ENCODE results near the gene HEMGN. TPM values are rescaled to one million over a fixed set of nuclear protein-coding genes. Genes with fewer than 3 reads are reported as not detected.

HEMGN gene
- total RNA-seq, 1 donor from 2014 or later, result 3.0 TPM

- intact Hi-C loops (cut with micrococcal nuclease), result loop anchor here (5.0 kb wide), 1 partner anchor 48 kb away; the partner anchor contains the start of gene ANP32B
Observed at GRCh38 chr9:97934321-97935115, 3.5 kb downstream of the HEMGN start.

GRCh38 chr9:97933297-97933998 lies 4.5 kb downstream of the HEMGN start:
- intact Hi-C loops (cut with micrococcal nuclease), result no loop called here

- intact Hi-C loops (cut with micrococcal nuclease), result loop anchor here (1.0 kb wide), 1 partner anchor 7 kb away; the partner anchor contains the start of gene HEMGN
Observed at GRCh38 chr9:97930972-97931371, 7.0 kb downstream of the HEMGN start.

GRCh38 chr9:97928986-97929604 lies 8.9 kb downstream of the HEMGN start:
- intact Hi-C loops (cut with micrococcal nuclease), result loop anchor here (10.0 kb wide), 1 partner anchor 866 kb away; the partner anchor contains the start of gene ANKS6

GRCh38 chr9:97925497-97926334 lies 12.3 kb downstream of the HEMGN start:
- intact Hi-C loops (cut with micrococcal nuclease), result loop anchor here (10.0 kb wide), 1 partner anchor 869 kb away; the partner anchor contains the start of gene ANKS6

GRCh38 chr9:97924386-97924785 lies 13.6 kb downstream of the HEMGN start:
- intact Hi-C loops (cut with micrococcal nuclease), result loop anchor here (10.0 kb wide), 1 partner anchor 870 kb away; the partner anchor contains the start of gene ANKS6

GRCh38 chr9:97923529-97924108 lies 14.4 kb downstream of the HEMGN start:
- intact Hi-C loops (cut with micrococcal nuclease), result loop anchor here (1.0 to 10.0 kb wide), 8 partner anchors 15 to 871 kb away; partner anchors contain the start of genes ANKS6, HEMGN and TRIM14

- intact Hi-C loops (cut with micrococcal nuclease), result loop anchor here (1.0 to 10.0 kb wide), 11 partner anchors 17 to 873 kb away; partner anchors contain the start of genes ANKS6, ANP32B, HEMGN and NCBP1
Observed at GRCh38 chr9:97921959-97922724, 15.8 kb downstream of the HEMGN start, which contains the start of gene TRMO. Gene TRMO, minus strand, starts transcription at chr9:97922500. Its CDS starts 7 bp downstream, at chr9:97922493.

- intact Hi-C loops (cut with micrococcal nuclease), result no loop called here
Observed at GRCh38 chr9:97919217-97919813, 18.7 kb downstream of the HEMGN start.

- intact Hi-C loops (cut with micrococcal nuclease), result loop anchor here (1.0 kb wide), 1 partner anchor 13 kb away; no protein-coding TSS in a partner anchor
Observed at GRCh38 chr9:97918611-97919010, 19.4 kb downstream of the HEMGN start.

GRCh38 chr9:97911970-97912369 lies 26.0 kb downstream of the HEMGN start:
- intact Hi-C loops (cut with micrococcal nuclease), result no loop called here

GRCh38 chr9:97911528-97911927 lies 26.4 kb downstream of the HEMGN start:
- intact Hi-C loops (cut with micrococcal nuclease), result no loop called here

- intact Hi-C loops (cut with micrococcal nuclease), result no loop called here
Observed at GRCh38 chr9:97910357-97910756, 27.6 kb downstream of the HEMGN start.

GRCh38 chr9:97908705-97909104 lies 29.3 kb downstream of the HEMGN start:
- intact Hi-C loops (cut with micrococcal nuclease), result no loop called here

- intact Hi-C loops (cut with micrococcal nuclease), result loop anchor here (2.0 kb wide), 1 partner anchor 275 kb away; the partner anchor contains the start of genes NCBP1 and TSTD2
Observed at GRCh38 chr9:97907632-97908031, 30.3 kb downstream of the HEMGN start.

GRCh38 chr9:97907046-97907445 lies 30.9 kb downstream of the HEMGN start:
- intact Hi-C loops (cut with micrococcal nuclease), result loop anchor here (2.0 kb wide), 1 partner anchor 274 kb away; the partner anchor contains the start of genes NCBP1 and TSTD2

- intact Hi-C loops (cut with micrococcal nuclease), result loop anchor here (2.0 kb wide), 1 partner anchor 274 kb away; the partner anchor contains the start of genes NCBP1 and TSTD2
Observed at GRCh38 chr9:97906236-97906831, 31.6 kb downstream of the HEMGN start.

- intact Hi-C loops (cut with micrococcal nuclease), result loop anchor here (1.0 to 2.0 kb wide), 3 partner anchors 13 to 194 kb away; partner anchors contain the start of gene TRMO
Observed at GRCh38 chr9:97905228-97905627, 32.7 kb downstream of the HEMGN start.
